Activated naive CD4-positive, alpha-beta T cell treated with anti-CD3 and anti-CD28 coated beads, Interleukin-2, amount 50 U/mL, for 16 hours (primary cell): ENCODE measurements around the gene CSHL1.
A peak's percentile ranks its signal among the peaks of the same experiment; 100 is the strongest.
"Not testable (repeated sequence)": the region's sequence is repeated elsewhere in the genome, so short reads cannot be mapped to it uniquely, and the experiment has no call there.

Experiments
- DNase-seq: peaks from one replicate; pipeline ENCODE4 v3.0.0-alpha.2; 2020

The CSHL1 gene

GRCh38 chr17:63917646-63918045 is 6.6 kb upstream of the CSHL1 start:
- DNase-seq = no peak

GRCh38 chr17:63917206-63917605 is 6.1 kb upstream of the CSHL1 start:
- DNase-seq = not testable (repeated sequence)

- DNase-seq = no peak
Measured at GRCh38 chr17:63916566-63917185, 5.6 kb upstream of the CSHL1 start.

GRCh38 chr17:63915753-63916152 is 4.7 kb upstream of the CSHL1 start:
- DNase-seq = not testable (repeated sequence)

- DNase-seq = no peak
Measured at GRCh38 chr17:63914471-63914870, 3.4 kb upstream of the CSHL1 start.

- peak; percentile 63 for DNase-seq
Measured at GRCh38 chr17:63911657-63912100, 621 bp upstream of the CSHL1 start.

- no peak for DNase-seq
Measured at GRCh38 chr17:63910096-63910495, 962 bp downstream of the CSHL1 start.

GRCh38 chr17:63909586-63909985 is 1.5 kb downstream of the CSHL1 start:
- DNase-seq = not testable (repeated sequence)

GRCh38 chr17:63907161-63907778 is 3.8 kb downstream of the CSHL1 start:
- DNase-seq = not testable (repeated sequence)

GRCh38 chr17:63904796-63905195 is 6.3 kb downstream of the CSHL1 start:
- not testable (repeated sequence) for DNase-seq

- not testable (repeated sequence) for DNase-seq
Measured at GRCh38 chr17:63903787-63904201, 7.3 kb downstream of the CSHL1 start.

GRCh38 chr17:63901971-63902370 is 9.1 kb downstream of the CSHL1 start:
- DNase-seq = not testable (repeated sequence)

- not testable (repeated sequence) for DNase-seq
Measured at GRCh38 chr17:63898899-63899798, 11.9 kb downstream of the CSHL1 start.

GRCh38 chr17:63896524-63897354 is 14.3 kb downstream of the CSHL1 start, which contains the start of gene CSH1:
TSS of gene CSH1 (minus strand) at chr17:63896574. CDS start at chr17:63896511, 63 bp downstream.
- DNase-seq = not testable (repeated sequence)

GRCh38 chr17:63894821-63895220 is 16.2 kb downstream of the CSHL1 start:
- DNase-seq = not testable (repeated sequence)

GRCh38 chr17:63894021-63894420 is 17.0 kb downstream of the CSHL1 start:
- DNase-seq = not testable (repeated sequence)

GRCh38 chr17:63892316-63893037 is 18.6 kb downstream of the CSHL1 start:
- DNase-seq = not testable (repeated sequence)

GRCh38 chr17:63889026-63889848 is 21.8 kb downstream of the CSHL1 start:
- not testable (repeated sequence) for DNase-seq

- DNase-seq = not testable (repeated sequence)
Measured at GRCh38 chr17:63885119-63885518, 25.9 kb downstream of the CSHL1 start.

GRCh38 chr17:63882626-63883126 is 28.4 kb downstream of the CSHL1 start:
- not testable (repeated sequence) for DNase-seq
